ENCODE results near the gene FGFR2. TPM values are rescaled to one million over a fixed set of nuclear protein-coding genes. Genes with fewer than 3 reads are reported as not detected.

The FGFR2 gene
- total and polyA plus RNA-seq, 9 of the 15 experiments (the other 6 are each of a cell fraction or from before 2014, with no cell fraction given), result 0.20 TPM; not detected in 8

DNA sequence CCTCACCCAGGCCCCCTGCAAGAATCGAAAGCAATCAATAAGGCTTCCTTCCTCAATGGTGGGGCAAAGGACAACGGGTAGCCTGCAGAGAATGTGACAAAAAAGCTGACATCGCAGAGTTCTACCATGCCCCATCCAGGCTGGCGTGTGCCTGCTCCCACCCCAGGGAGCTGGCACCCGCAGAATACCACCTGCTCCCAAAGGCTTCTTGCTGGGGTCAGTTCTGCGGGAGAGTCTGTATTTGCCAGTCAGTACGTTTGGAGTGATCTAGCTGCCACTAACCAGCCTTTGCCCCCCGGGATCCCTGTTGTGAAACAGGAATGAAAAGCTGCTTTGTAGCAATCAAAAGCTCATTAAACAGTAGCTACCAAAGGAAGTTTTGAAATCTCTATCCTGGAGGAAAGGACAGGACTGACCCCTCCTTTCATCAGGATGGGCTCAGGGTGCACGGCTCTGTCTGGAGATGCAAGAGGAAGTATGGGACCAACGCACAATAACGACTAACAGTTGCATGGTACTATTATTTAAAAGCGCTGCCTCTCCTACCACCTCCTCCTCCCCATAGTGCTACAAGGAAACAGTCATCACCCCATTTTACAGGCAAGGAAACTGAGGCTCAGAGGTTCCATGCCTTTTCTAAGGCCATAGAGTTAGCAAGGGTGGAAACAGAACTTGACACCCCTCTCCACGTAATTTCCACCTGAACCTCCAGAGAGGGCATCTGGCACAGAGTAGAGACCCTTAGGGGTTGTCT is 67.0 kb downstream of the FGFR2 start (continued):
- TF ChIP-seq NR4A1 (CRISPR knock-in tag; IDR thresholded peaks at IDR 0.05) (no peak), NR4A1 (tag; IDR thresholded peaks at IDR 0.05) (no peak), RHOXF2B (CRISPR knock-in tag; conservative IDR thresholded peaks at IDR 0.05) (no peak)

DNA sequence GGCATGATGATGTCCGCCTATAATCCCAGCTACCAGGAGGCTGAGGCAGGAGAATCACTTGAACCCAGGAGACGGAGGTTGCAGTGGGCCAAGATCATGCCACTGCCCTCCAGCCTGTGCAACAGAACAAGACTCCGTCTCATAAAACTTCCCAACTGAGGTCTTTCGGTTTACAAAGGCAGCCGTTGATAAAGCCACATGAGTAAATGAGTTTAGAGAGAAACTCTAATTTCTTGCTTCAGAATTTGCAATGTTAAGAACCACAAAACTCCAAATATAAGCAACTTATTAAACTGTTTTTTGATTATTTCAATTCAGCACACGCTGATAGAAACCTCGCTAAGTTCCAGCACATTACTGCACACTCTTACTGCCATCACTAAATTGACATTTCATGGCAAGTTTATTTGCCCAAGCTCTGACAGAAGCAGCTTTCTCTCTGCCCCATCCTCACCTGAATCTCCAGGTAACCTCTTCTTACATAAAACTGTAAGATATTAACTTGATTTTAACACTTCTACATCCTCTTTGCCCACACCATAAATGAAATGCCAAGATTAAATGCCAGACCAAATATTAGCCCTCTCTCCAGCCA is 67.7 kb downstream of the FGFR2 start:
- TF ChIP-seq ZNF232 (CRISPR knock-in tag; IDR thresholded peaks at IDR 0.05), result no peak
- ChIA-PET POLR2A (no interaction called here), CTCF (ENCODE audit: low intra/inter-chr PET ratio) (no interaction called here)
- no peaks in the 10 kb centered on the region for H3K9me1 ChIP-seq (ENCODE audit: control insufficient read depth, insufficient read depth, low read length)
- FAIRE-seq (no peak), ATAC-seq (no peak), DNase-seq (ENCODE audit: extremely low read depth in 1 of 4, low spot score in 3 of 4) (no peak)
- in situ Hi-C loops (cut with MboI) (no loop called here), intact Hi-C loops (cut with micrococcal nuclease) (no loop called here)
- peaks cover under 1 to 16% of the 10 kb centered on the region in 2 experiments; a peak in 2 of 5 replicates for H3K27me3 ChIP-seq (ENCODE audit: control insufficient read depth in 2 of 2, insufficient read depth in 2 of 2, low read length in 2 of 2)
- H3K9ac ChIP-seq (ENCODE audit: insufficient read depth in 1 of 2, low read depth in 2 of 2, low read length in 2 of 2), result no peak overlapping the region
- WGBS (ENCODE audit: insufficient coverage, low coverage, missing lambda C conversion rate), result 4% methylated on average over 7 of the region's 7 CpGs
- H3K4me3 ChIP-seq, result no peak overlapping the region
- no peak overlapping the region for H3K4me2 ChIP-seq (ENCODE audit: insufficient read depth, low read length)
- no peak overlapping the region for H3K27ac ChIP-seq (ENCODE audit: extremely low read depth, low read depth, low read length)
- no peaks in the 10 kb centered on the region; the same call in 1 of the 2 replicates for H4K20me1 ChIP-seq (replicated peaks; ENCODE audit: control insufficient read depth, insufficient read depth, low read length)
- no peaks in the 10 kb centered on the region for H3K36me3 ChIP-seq (ENCODE audit: control insufficient read depth, insufficient read depth, low read length)
- no peaks in the 10 kb centered on the region for H3K9me3 ChIP-seq (replicated peaks; ENCODE audit: control insufficient read depth, insufficient read depth, low read depth, low read length)
- no peak overlapping the region for H2AFZ ChIP-seq (ENCODE audit: low read depth, low read length)
- no TSS peak for BruUV-seq (replicated peaks)
- no peaks in the 10 kb centered on the region for H3K79me2 ChIP-seq (ENCODE audit: control insufficient read depth, insufficient read depth, low read length)
- H3K4me1 ChIP-seq (replicated peaks in 1 of 2; ENCODE audit: control insufficient read depth in 2 of 2, insufficient read depth in 2 of 2, low read length in 2 of 2), result no peaks in the 10 kb centered on the region
